PC-9 (cell line): ENCODE data around the gene LRP2. TPM values are rescaled to one million over a fixed set of nuclear protein-coding genes. Genes with fewer than 3 reads are reported as not detected.

ENCODE experiments used
- BruUV-seq: library from RNA; stranded (reverse); fragments of 400-500 nt; replicated peaks from 2 replicates; lab custom pipeline; 2021; lab: Mats Ljungman, UMichigan
- CTCF ChIA-PET: fragments of 300-600 bp; sonication (Branson Sonifier 250); formaldehyde crosslinking; loops from one replicate; lab custom pipeline; 2022; ENCODE audit warnings: antibody characterized with exemption; lab: Charles Lee
- POLR2A ChIA-PET: fragments of 300-600 bp; sonication (Branson Sonifier 250); formaldehyde crosslinking; loops from one replicate; lab custom pipeline; 2022; ENCODE audit warnings: antibody characterized with exemption; ENCODE audit not compliant: unreplicated experiment; lab: Charles Lee
- DNase-seq, 2 experiments: peaks; one replicate each; pipeline versions ENCODE4 v3.0.0 to v3.0.0-alpha.2; 2015 to 2022; ENCODE audit warnings: mixed read lengths in 1 of 2
- H2AFZ ChIP-seq: fragments of 200-600 bp; sonication (generic); 2 replicates; pipeline ENCODE4 v1.8.1; 2017; ENCODE audit warnings: antibody characterized with exemption
- H3F3A ChIP-seq: fragments of 200-600 bp; sonication (generic); 2 replicates; pipeline ENCODE4 v1.8.1; 2017; ENCODE audit warnings: antibody characterized with exemption, mild to moderate bottlenecking, low read depth; ENCODE audit not compliant: insufficient read depth
- H3K27ac ChIP-seq: fragments of 200-600 bp; sonication (generic); 2 replicates; pipeline ENCODE4 v1.6.1; 2016; ENCODE audit warnings: mixed run types
- H3K27me3 ChIP-seq: fragments of 200-600 bp; sonication (generic); 2 replicates; pipeline ENCODE4 v1.6.1; 2016; ENCODE audit warnings: low read depth, mixed run types; ENCODE audit not compliant: insufficient read depth
- H3K36me3 ChIP-seq: fragments of 200-600 bp; sonication (generic); 2 replicates; pipeline ENCODE4 v1.6.1; 2016; ENCODE audit warnings: low read depth, mixed run types
- H3K4me1 ChIP-seq: fragments of 200-600 bp; sonication (generic); replicated peaks from 2 replicates; pipeline ENCODE4 v1.6.1; 2016; ENCODE audit warnings: mixed run types; ENCODE audit not compliant: insufficient read depth
- H3K4me2 ChIP-seq: fragments of 200-600 bp; sonication (generic); 2 replicates; pipeline ENCODE4 v1.6.1; 2017; ENCODE audit warnings: mixed run types
- H3K4me3 ChIP-seq: fragments of 200-600 bp; sonication (generic); 2 replicates; pipeline ENCODE4 v1.6.1; 2016; ENCODE audit warnings: mixed run types
- H3K79me2 ChIP-seq: fragments of 200-600 bp; sonication (generic); 2 replicates; pipeline ENCODE4 v1.6.1; 2017; ENCODE audit warnings: low read depth, mixed run types
- H3K9me2 ChIP-seq: fragments of 200-600 bp; sonication (generic); 2 replicates; pipeline ENCODE4 v1.8.1; 2017; ENCODE audit warnings: mild to moderate bottlenecking; ENCODE audit not compliant: insufficient read depth
- H3K9me3 ChIP-seq: fragments of 200-600 bp; sonication (generic); 2 replicates; pipeline ENCODE4 v1.8.1; 2016; ENCODE audit warnings: low read depth; ENCODE audit not compliant: insufficient read depth
- H4K20me1 ChIP-seq: fragments of 200-600 bp; sonication (generic); 2 replicates; pipeline ENCODE4 v1.8.1; 2017; ENCODE audit not compliant: insufficient read depth
- EZH2 ChIP-seq: fragments of 200-600 bp; sonication (generic); IDR thresholded peaks from 2 replicates; pipeline ENCODE4 v1.8.0; 2017; ENCODE audit warnings: antibody characterized with exemption, low read depth
- intact Hi-C: fragments of 100-400 bp; cut with micrococcal nuclease; formaldehyde crosslinking; loops from one replicate; pipeline ENCODE4 v1.10.0; 2022; ENCODE audit not compliant: unreplicated experiment
- total RNA-seq: library from RNA; stranded (reverse); gene quantifications from 2 replicates; pipeline ENCODE4 v1.2.3, GENCODE V29; 2021
- TF ChIP-seq, protein P1 (sequence below): fragments of 200-600 bp; sonication (generic); conservative IDR thresholded peaks from 2 replicates; pipeline ENCODE4 v1.6.1; 2017; ENCODE audit warnings: mixed run types, antibody characterized with exemption, mild to moderate bottlenecking, moderate library complexity

Gene LRP2
- total RNA-seq, 1 experiment from 2014 or later = not detected

DNA sequence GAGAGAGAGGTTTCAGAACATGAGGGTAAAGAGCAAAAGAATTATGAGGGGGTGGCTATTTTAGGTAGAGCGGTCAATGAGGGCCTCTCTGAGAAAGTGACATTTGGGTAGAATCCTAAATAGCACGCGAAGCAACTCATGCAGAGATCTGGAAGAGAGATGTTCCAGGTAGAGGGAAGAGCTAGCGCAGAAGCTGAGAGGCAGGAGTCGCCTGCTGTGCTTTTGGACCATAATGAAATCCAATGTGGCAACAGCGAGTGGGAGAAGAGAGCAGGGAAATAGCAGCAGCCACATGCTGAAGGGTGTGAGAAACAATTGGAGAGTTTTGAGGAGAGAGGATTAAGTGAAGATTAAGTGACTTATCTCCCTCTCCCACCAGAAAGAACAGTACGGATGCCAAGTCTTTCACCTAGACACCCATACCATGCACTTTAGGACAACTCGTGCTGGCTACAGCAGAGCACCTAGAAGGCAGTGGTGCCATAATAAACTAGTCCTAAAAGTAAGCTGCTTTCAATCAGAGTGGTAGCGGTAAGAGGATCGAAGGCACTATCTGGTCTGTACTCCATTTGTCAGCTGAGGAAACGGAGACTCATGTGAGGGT lies 129.7 kb downstream of the LRP2 start:
- no peaks in the 10 kb centered on the region for H3K36me3 ChIP-seq
- no peak for DNase-seq
- CTCF ChIA-PET = no interaction called here
- H3K4me3 ChIP-seq = no peak overlapping the region
- H3K4me1 ChIP-seq = no peaks in the 10 kb centered on the region
- H3F3A ChIP-seq = no peaks in the 10 kb centered on the region
- no TSS peak for BruUV-seq
- no peaks in the 10 kb centered on the region for H3K27me3 ChIP-seq
- H3K4me2 ChIP-seq = no peak overlapping the region
- TF ChIP-seq, protein P1, sequence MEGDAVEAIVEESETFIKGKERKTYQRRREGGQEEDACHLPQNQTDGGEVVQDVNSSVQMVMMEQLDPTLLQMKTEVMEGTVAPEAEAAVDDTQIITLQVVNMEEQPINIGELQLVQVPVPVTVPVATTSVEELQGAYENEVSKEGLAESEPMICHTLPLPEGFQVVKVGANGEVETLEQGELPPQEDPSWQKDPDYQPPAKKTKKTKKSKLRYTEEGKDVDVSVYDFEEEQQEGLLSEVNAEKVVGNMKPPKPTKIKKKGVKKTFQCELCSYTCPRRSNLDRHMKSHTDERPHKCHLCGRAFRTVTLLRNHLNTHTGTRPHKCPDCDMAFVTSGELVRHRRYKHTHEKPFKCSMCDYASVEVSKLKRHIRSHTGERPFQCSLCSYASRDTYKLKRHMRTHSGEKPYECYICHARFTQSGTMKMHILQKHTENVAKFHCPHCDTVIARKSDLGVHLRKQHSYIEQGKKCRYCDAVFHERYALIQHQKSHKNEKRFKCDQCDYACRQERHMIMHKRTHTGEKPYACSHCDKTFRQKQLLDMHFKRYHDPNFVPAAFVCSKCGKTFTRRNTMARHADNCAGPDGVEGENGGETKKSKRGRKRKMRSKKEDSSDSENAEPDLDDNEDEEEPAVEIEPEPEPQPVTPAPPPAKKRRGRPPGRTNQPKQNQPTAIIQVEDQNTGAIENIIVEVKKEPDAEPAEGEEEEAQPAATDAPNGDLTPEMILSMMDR = no peak
- TF ChIP-seq EZH2 = no peak
- H3K9me3 ChIP-seq = no peaks in the 10 kb centered on the region
- no peak overlapping the region for H2AFZ ChIP-seq
- no peak overlapping the region for H3K27ac ChIP-seq
- no peaks in the 10 kb centered on the region for H4K20me1 ChIP-seq
- no peaks in the 10 kb centered on the region for H3K79me2 ChIP-seq
- POLR2A ChIA-PET = no interaction called here
- intact Hi-C loops = no loop called here
- no peaks in the 10 kb centered on the region for H3K9me2 ChIP-seq

DNA sequence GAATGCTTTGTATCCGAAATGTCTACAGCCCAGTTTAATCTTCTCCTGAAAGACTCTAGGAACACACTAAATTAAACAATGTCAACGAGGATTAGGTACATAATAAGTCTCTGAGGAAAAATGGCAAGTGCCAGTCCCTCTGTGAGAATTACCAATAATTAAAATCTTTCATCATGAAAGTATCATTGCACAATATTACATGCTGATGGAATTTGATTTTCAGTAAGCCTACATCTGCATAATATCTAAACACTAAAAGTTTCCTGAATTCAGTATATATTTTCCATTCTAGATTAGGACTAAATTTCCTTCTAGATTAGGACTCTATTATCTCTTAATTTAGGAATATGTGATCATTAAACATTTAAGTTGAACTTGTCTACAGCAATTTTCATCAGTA lies 132.1 kb downstream of the LRP2 start:
- no peak overlapping the region for H3K27ac ChIP-seq
- no peaks in the 10 kb centered on the region for H3F3A ChIP-seq
- no peaks in the 10 kb centered on the region for H3K9me3 ChIP-seq
- H3K9me2 ChIP-seq = no peaks in the 10 kb centered on the region
- intact Hi-C loops = no loop called here
- H3K79me2 ChIP-seq = no peaks in the 10 kb centered on the region
- no peak overlapping the region for H3K4me2 ChIP-seq
- ChIA-PET POLR2A (no interaction called here), CTCF (no interaction called here)
- no TSS peak for BruUV-seq
- no peaks in the 10 kb centered on the region for H3K4me1 ChIP-seq
- H4K20me1 ChIP-seq = no peaks in the 10 kb centered on the region
- no peak for DNase-seq
- TF ChIP-seq, protein P1 = no peak
- TF ChIP-seq EZH2 = no peak
- H2AFZ ChIP-seq = no peak overlapping the region
- no peaks in the 10 kb centered on the region for H3K27me3 ChIP-seq
- H3K36me3 ChIP-seq = no peaks in the 10 kb centered on the region
- no peak overlapping the region for H3K4me3 ChIP-seq

DNA sequence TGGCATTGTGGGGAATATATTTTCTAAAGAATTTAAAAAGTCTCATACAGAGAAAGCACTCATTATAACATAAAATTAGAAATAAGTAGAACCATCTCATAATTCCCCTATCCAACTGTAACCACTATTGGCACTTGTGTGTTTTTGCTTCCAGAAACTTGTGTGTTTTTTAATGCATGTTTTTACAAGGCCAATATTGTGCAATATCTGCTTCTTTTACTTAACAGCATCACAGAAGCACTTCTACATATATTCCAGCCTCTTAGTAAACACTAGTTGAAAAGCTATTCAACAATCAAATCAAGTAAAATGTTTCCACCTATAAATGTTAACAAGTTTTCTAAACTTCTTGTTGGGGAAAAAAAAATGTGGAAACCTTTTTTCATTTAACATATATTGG lies 132.7 kb downstream of the LRP2 start:
- no peaks in the 10 kb centered on the region for H3K27me3 ChIP-seq
- H3K79me2 ChIP-seq = no peaks in the 10 kb centered on the region
- ChIA-PET POLR2A (no interaction called here), CTCF (no interaction called here)
- H3K4me3 ChIP-seq = no peak overlapping the region
- no peak overlapping the region for H3K27ac ChIP-seq
- no peak for DNase-seq
- no peaks in the 10 kb centered on the region for H4K20me1 ChIP-seq
- H2AFZ ChIP-seq = no peak overlapping the region
- H3F3A ChIP-seq = no peaks in the 10 kb centered on the region
- no peaks in the 10 kb centered on the region for H3K4me1 ChIP-seq
- H3K9me3 ChIP-seq = no peaks in the 10 kb centered on the region
- H3K36me3 ChIP-seq = no peaks in the 10 kb centered on the region
- H3K4me2 ChIP-seq = no peak overlapping the region
- TF ChIP-seq, protein P1 = no peak
- TF ChIP-seq EZH2 = no peak
- intact Hi-C loops = loop anchor here (10.0 kb wide), 1 partner anchor 115 kb away; no protein-coding TSS in a partner anchor
- BruUV-seq = no TSS peak
- no peaks in the 10 kb centered on the region for H3K9me2 ChIP-seq
